ENCODE data around the gene ZMYND19.

- TF ChIP-seq CTCF (IDR thresholded peaks at IDR 0.05): no peak
- no peak for TF ChIP-seq POLR2AphosphoS5 (IDR thresholded peaks at IDR 0.05; ENCODE audit: low read depth, low read length)
- TF ChIP-seq REST (IDR thresholded peaks at IDR 0.05; ENCODE audit: insufficient read depth in 1 of 2, low read depth in 2 of 2, low read length in 1 of 2): no peak
- no peak for TF ChIP-seq SIN3A (IDR thresholded peaks at IDR 0.05; ENCODE audit: borderline replicate concordance, insufficient read depth, low read depth, low read length)
- TF ChIP-seq TCF7L2 (IDR thresholded peaks at IDR 0.05; ENCODE audit: low read depth, low read length): no peak
Measured at GRCh38 chr9:137632230-137633161, 42.2 kb upstream of the ZMYND19 start.
